ENCODE results near the gene DISC1. TPM values are rescaled to one million over a fixed set of nuclear protein-coding genes. Genes with fewer than 3 reads are reported as not detected.

DISC1 gene
- total RNA-seq, 1 donor from 2014 or later: 16.0 TPM

GRCh38 chr1:231930257-231930947 lies 303.8 kb downstream of the DISC1 start:
- intact Hi-C loops (cut with DNase I): no loop called here
- Histone ChIP-seq H3K27ac (no peak overlapping the region), H3K4me1 (no peaks in the 10 kb centered on the region)

GRCh38 chr1:231931146-231931545 lies 304.6 kb downstream of the DISC1 start:
- no peaks in the 10 kb centered on the region for H3K4me1 ChIP-seq
- no peak for DNase-seq (ENCODE audit: low spot score in 2 of 2)
- intact Hi-C loops (cut with DNase I): no loop called here

More at GRCh38 chr1:231930257-231930947, 303.8 kb downstream of the DISC1 start:
- no peak for TF ChIP-seq CTCF (IDR thresholded peaks at IDR 0.05)
- Histone ChIP-seq H3K9me3 (peaks cover 0 to 5% of the 10 kb centered on the region in 2 donors), H3K4me3 (no peak overlapping the region), H3K36me3 (no peaks in the 10 kb centered on the region), H3K27me3 (no peaks in the 10 kb centered on the region)
- no peak for DNase-seq (ENCODE audit: low spot score in 2 of 2)

GRCh38 chr1:231931846-231932454 lies 305.4 kb downstream of the DISC1 start:
- Histone ChIP-seq H3K4me1 (no peaks in the 10 kb centered on the region), H3K36me3 (no peaks in the 10 kb centered on the region), H3K27ac (no peak overlapping the region), H3K4me3 (no peak overlapping the region), H3K9me3 (peaks cover 0 to 5% of the 10 kb centered on the region in 2 donors), H3K27me3 (no peaks in the 10 kb centered on the region)
- no peak for DNase-seq (ENCODE audit: low spot score in 2 of 2)
- intact Hi-C loops (cut with DNase I): no loop called here
- TF ChIP-seq CTCF (IDR thresholded peaks at IDR 0.05): peak in 2 of 3 experiments; percentile 18 to 20

More at GRCh38 chr1:231931146-231931545, 304.6 kb downstream of the DISC1 start:
- H3K4me3 ChIP-seq: no peak overlapping the region
- H3K27me3 ChIP-seq: no peaks in the 10 kb centered on the region
- no peaks in the 10 kb centered on the region for H3K36me3 ChIP-seq
- H3K27ac ChIP-seq: no peak overlapping the region
- peaks cover 0 to 5% of the 10 kb centered on the region in 2 donors for H3K9me3 ChIP-seq
- no peak for TF ChIP-seq CTCF (IDR thresholded peaks at IDR 0.05)

- DNase-seq (ENCODE audit: low spot score in 2 of 2): no peak
- H3K4me3 ChIP-seq: no peak overlapping the region
- no peak for TF ChIP-seq CTCF (IDR thresholded peaks at IDR 0.05)
- no peaks in the 10 kb centered on the region for H3K4me1 ChIP-seq
- peaks cover 0 to 5% of the 10 kb centered on the region in 2 donors for H3K9me3 ChIP-seq
- H3K27ac ChIP-seq: no peak overlapping the region
- H3K36me3 ChIP-seq: no peaks in the 10 kb centered on the region
- no peaks in the 10 kb centered on the region for H3K27me3 ChIP-seq
- intact Hi-C loops (cut with DNase I): no loop called here
These were observed 307.4 kb downstream of the DISC1 start for GRCh38 chr1:231933711-231934626.

- H3K4me1 ChIP-seq: no peaks in the 10 kb centered on the region
- no peak for TF ChIP-seq CTCF (IDR thresholded peaks at IDR 0.05)
- H3K27ac ChIP-seq: no peak overlapping the region
- no peak overlapping the region for H3K4me3 ChIP-seq
- no peaks in the 10 kb centered on the region for H3K27me3 ChIP-seq
- intact Hi-C loops (cut with DNase I): no loop called here
- no peaks in the 10 kb centered on the region for H3K36me3 ChIP-seq
- peaks cover 0 to 5% of the 10 kb centered on the region in 2 donors for H3K9me3 ChIP-seq
- DNase-seq (ENCODE audit: low spot score in 2 of 2): no peak
These were observed 308.2 kb downstream of the DISC1 start for GRCh38 chr1:231934797-231935196.
